GM18909 (cell line): ENCODE data around the gene MORC4.

Experiments used
- ATAC-seq: cut with Tn5 transposase; IDR thresholded peaks from one replicate; pipeline ENCODE4 v1.9.1; 2021; ENCODE audit warnings: mild to moderate bottlenecking; ENCODE audit not compliant: unreplicated experiment, poor library complexity

Gene MORC4

GRCh38 chrX:106917830-106918500 lies 82.0 kb downstream of the MORC4 start:
- peak; percentile 76 for ATAC-seq

- ATAC-seq, result no peak
These were observed 87.1 kb downstream of the MORC4 start for GRCh38 chrX:106912864-106913263.

- ATAC-seq, result no peak
These were observed 93.7 kb downstream of the MORC4 start for GRCh38 chrX:106906361-106906760.

- ATAC-seq, result no peak
These were observed 94.8 kb downstream of the MORC4 start for GRCh38 chrX:106905064-106905708.

GRCh38 chrX:106903856-106904528 lies 96.0 kb downstream of the MORC4 start:
- ATAC-seq, result no peak

- no peak for ATAC-seq
These were observed 96.7 kb downstream of the MORC4 start, which contains the start of gene RIPPLY1 for GRCh38 chrX:106903291-106903824. RIPPLY1 (minus strand) TSS chrX:106903341; CDS start chrX:106903287, 54 bp downstream.

GRCh38 chrX:106902684-106903083 lies 97.3 kb downstream of the MORC4 start:
- no peak for ATAC-seq

- no peak for ATAC-seq
These were observed 98.2 kb downstream of the MORC4 start for GRCh38 chrX:106901781-106902219.

- ATAC-seq, result no peak
These were observed 98.7 kb downstream of the MORC4 start for GRCh38 chrX:106901341-106901740.

GRCh38 chrX:106899841-106900240 lies 100.2 kb downstream of the MORC4 start:
- ATAC-seq, result no peak

GRCh38 chrX:106899276-106899675 lies 100.7 kb downstream of the MORC4 start:
- no peak for ATAC-seq

GRCh38 chrX:106898462-106898861 lies 101.5 kb downstream of the MORC4 start:
- peak; percentile 78 for ATAC-seq

GRCh38 chrX:106897259-106897658 lies 102.8 kb downstream of the MORC4 start:
- ATAC-seq, result no peak

GRCh38 chrX:106894978-106895452 lies 105.0 kb downstream of the MORC4 start:
- no peak for ATAC-seq

- ATAC-seq, result peak; percentile 75
These were observed 105.6 kb downstream of the MORC4 start for GRCh38 chrX:106894392-106894909.

GRCh38 chrX:106891762-106892460 lies 108.1 kb downstream of the MORC4 start:
- ATAC-seq, result no peak
